CD4-positive, alpha-beta T cell (primary cell): Measurements from ENCODE around the gene RNF123. TPM values are rescaled to one million over a fixed set of nuclear protein-coding genes. Genes with fewer than 3 reads are reported as not detected.

Source experiments
- ATAC-seq: fragments of 200-7000 bp; cut with Tn5 transposase; one replicate; pipeline ENCODE4 v1.10.0; 2022; ENCODE audit warnings: mild to moderate bottlenecking; ENCODE audit not compliant: poor library complexity
- CTCF ChIA-PET: fragments of 350-600 bp; sonication (Branson Sonifier 250); formaldehyde crosslinking; loops from one replicate; lab custom pipeline; 2021; ENCODE audit warnings: antibody characterized with exemption, inconsistent platforms; lab: Charles Lee
- POLR2A ChIA-PET: fragments of 350-600 bp; sonication (Branson Sonifier 250); formaldehyde crosslinking; loops from one replicate; lab custom pipeline; 2021; ENCODE audit warnings: antibody characterized with exemption, inconsistent platforms; lab: Charles Lee
- DNase-seq, 14 experiments: peaks; one replicate each; pipeline ENCODE4 v3.0.0-alpha.2; 2013 to 2020; ENCODE audit warnings: mixed read lengths in 2 of 14
- H3K27ac ChIP-seq, 2 donors: one replicate each; pipeline versions ENCODE4 v1.5.1 to v1.7.0; 2013; ENCODE audit warnings: low read length in 2 of 2, low read depth in 1 of 2, mild to moderate bottlenecking in 1 of 2
- H3K27me3 ChIP-seq, 2 experiments: 1 replicate in 1 of 2; 2 replicates in 1 of 2; pipeline versions ENCODE4 v1.6.1 to v1.7.0; 2013; ENCODE audit warnings: low read length in 2 of 2, control low read depth in 1 of 2, mild to moderate bottlenecking in 1 of 2, moderate library complexity in 1 of 2; ENCODE audit not compliant: insufficient read depth in 2 of 2, control insufficient read depth in 1 of 2
- H3K36me3 ChIP-seq: one replicate; pipeline ENCODE4 v1.6.1; 2013; ENCODE audit warnings: low read length, control low read depth; ENCODE audit not compliant: insufficient read depth
- H3K4me1 ChIP-seq: one replicate; pipeline ENCODE4 v1.6.1; 2013; ENCODE audit warnings: low read length, control low read depth; ENCODE audit not compliant: insufficient read depth
- H3K4me3 ChIP-seq: one replicate; pipeline ENCODE4 v1.5.1; 2013; ENCODE audit warnings: mild to moderate bottlenecking, low read length, moderate library complexity
- H3K9me3 ChIP-seq, 2 experiments: 1 replicate in 1 of 2; 2 replicates in 1 of 2; pipeline versions ENCODE4 v1.6.1 to v1.7.0; 2013; ENCODE audit warnings: low read length in 2 of 2, mild to moderate bottlenecking in 2 of 2, control low read depth in 1 of 2, moderate library complexity in 1 of 2; ENCODE audit not compliant: control insufficient read depth in 1 of 2, insufficient read depth in 1 of 2
- H3K27ac Mint-ChIP-seq: one replicate; pipeline ENCODE4 v1.8.0; 2020; ENCODE audit warnings: mixed read lengths
- H3K27me3 Mint-ChIP-seq: one replicate; pipeline ENCODE4 v1.8.0; 2021; ENCODE audit warnings: mixed read lengths
- H3K36me3 Mint-ChIP-seq: one replicate; pipeline ENCODE4 v1.8.0; 2021; ENCODE audit warnings: low read depth, mixed read lengths
- H3K4me1 Mint-ChIP-seq: one replicate; pipeline ENCODE4 v1.8.0; 2021; ENCODE audit warnings: low read depth, mixed read lengths
- H3K4me3 Mint-ChIP-seq: one replicate; pipeline ENCODE4 v1.8.0; 2020; ENCODE audit warnings: mild to moderate bottlenecking, mixed read lengths
- H3K9me3 Mint-ChIP-seq: one replicate; pipeline ENCODE4 v1.8.0; 2020; ENCODE audit warnings: mixed read lengths
- intact Hi-C, 2 experiments: fragments of 100-400 bp; cut with DNase I in 1 of 2; cut with micrococcal nuclease in 1 of 2; formaldehyde crosslinking; loops; one replicate each; pipeline versions ENCODE4 v1.15.1 to v1.9.0; 2023 to 2025; cut with DNase I, micrococcal nuclease
- total RNA-seq, 174 experiments: library from RNA in 2 of 174; stranded (reverse) in 2 of 174; gene quantifications; one replicate each; pipeline ENCODE4 v1.2.3 and lab custom pipeline; 2021 to 2026
- TF ChIP-seq, protein P1 (sequence below): fragments of 200-600 bp; IDR thresholded peaks from one replicate; pipeline ENCODE4 v1.8.0; 2022; ENCODE audit warnings: antibody characterized with exemption, mild to moderate bottlenecking

Gene RNF123
- total RNA-seq, 2 experiments from 2014 or later = 28.8 to 29.7 TPM

DNA sequence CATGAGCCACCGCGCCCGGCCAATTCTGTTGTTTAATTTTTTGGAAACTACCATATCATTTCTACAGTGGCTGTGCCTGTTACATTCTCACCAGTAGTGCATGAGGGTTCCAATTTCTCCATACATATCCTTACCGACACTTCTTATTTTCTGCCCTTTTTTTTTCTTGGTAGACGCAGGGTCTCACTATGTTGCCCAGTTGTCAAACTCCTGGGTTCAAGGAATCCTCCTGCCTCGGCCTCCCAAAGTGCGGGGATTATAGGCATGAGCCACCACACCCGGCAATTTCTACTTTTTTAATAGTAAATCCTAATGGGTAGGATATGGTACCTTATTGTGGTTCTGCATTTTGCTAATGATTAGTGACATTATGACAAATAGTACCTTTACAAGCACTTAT lies 20.5 kb downstream of the RNF123 start:
- Mint-ChIP-seq H3K4me3 (no peak overlapping the region), H3K9me3 (no peaks in the 10 kb centered on the region), H3K36me3 (peaks cover 15% of the 10 kb centered on the region), H3K27me3 (no peaks in the 10 kb centered on the region), H3K27ac (no peak overlapping the region), H3K4me1 (no peaks in the 10 kb centered on the region)
- intact Hi-C loops = no loop called here
- peaks cover 12% of the 10 kb centered on the region for H3K4me1 ChIP-seq
- DNase-seq (no peak), ATAC-seq (no peak)
- no peak overlapping the region for H3K27ac ChIP-seq
- ChIA-PET POLR2A (no interaction called here), CTCF (no interaction called here)
- peaks cover 14% of the 10 kb centered on the region for H3K36me3 ChIP-seq
- no peaks in the 10 kb centered on the region for H3K27me3 ChIP-seq
- TF ChIP-seq, protein P1, sequence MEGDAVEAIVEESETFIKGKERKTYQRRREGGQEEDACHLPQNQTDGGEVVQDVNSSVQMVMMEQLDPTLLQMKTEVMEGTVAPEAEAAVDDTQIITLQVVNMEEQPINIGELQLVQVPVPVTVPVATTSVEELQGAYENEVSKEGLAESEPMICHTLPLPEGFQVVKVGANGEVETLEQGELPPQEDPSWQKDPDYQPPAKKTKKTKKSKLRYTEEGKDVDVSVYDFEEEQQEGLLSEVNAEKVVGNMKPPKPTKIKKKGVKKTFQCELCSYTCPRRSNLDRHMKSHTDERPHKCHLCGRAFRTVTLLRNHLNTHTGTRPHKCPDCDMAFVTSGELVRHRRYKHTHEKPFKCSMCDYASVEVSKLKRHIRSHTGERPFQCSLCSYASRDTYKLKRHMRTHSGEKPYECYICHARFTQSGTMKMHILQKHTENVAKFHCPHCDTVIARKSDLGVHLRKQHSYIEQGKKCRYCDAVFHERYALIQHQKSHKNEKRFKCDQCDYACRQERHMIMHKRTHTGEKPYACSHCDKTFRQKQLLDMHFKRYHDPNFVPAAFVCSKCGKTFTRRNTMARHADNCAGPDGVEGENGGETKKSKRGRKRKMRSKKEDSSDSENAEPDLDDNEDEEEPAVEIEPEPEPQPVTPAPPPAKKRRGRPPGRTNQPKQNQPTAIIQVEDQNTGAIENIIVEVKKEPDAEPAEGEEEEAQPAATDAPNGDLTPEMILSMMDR = no peak
- no peak overlapping the region for H3K4me3 ChIP-seq
- H3K9me3 ChIP-seq = no peaks in the 10 kb centered on the region

GRCh38 chr3:49711489-49711888 lies 22.1 kb downstream of the RNF123 start:
- Mint-ChIP-seq H3K9me3 (no peaks in the 10 kb centered on the region), H3K27me3 (no peaks in the 10 kb centered on the region), H3K36me3 (peaks cover 15% of the 10 kb centered on the region), H3K27ac (peak overlapping the region; percentile 35), H3K4me1 (no peaks in the 10 kb centered on the region), H3K4me3 (no peak overlapping the region)
- ChIA-PET CTCF (no interaction called here), POLR2A (no interaction called here)
- intact Hi-C loops = no loop called here
- Histone ChIP-seq H3K27ac (no peak overlapping the region), H3K27me3 (no peaks in the 10 kb centered on the region), H3K4me1 (peaks cover 12% of the 10 kb centered on the region), H3K36me3 (peaks cover 16% of the 10 kb centered on the region), H3K9me3 (no peaks in the 10 kb centered on the region), H3K4me3 (no peak overlapping the region)
- TF ChIP-seq, protein P1 = no peak
- ATAC-seq = no peak
- DNase-seq = no peak

GRCh38 chr3:49712166-49712565 lies 22.8 kb downstream of the RNF123 start:
- Mint-ChIP-seq H3K4me3 (no peak overlapping the region), H3K36me3 (peaks cover 9% of the 10 kb centered on the region), H3K27me3 (no peaks in the 10 kb centered on the region), H3K4me1 (no peaks in the 10 kb centered on the region), H3K27ac (no peak overlapping the region), H3K9me3 (no peaks in the 10 kb centered on the region)
- ChIA-PET CTCF (no interaction called here), POLR2A (no interaction called here)
- TF ChIP-seq, protein P1 = no peak
- H3K4me3 ChIP-seq = no peak overlapping the region
- no peak overlapping the region for H3K27ac ChIP-seq
- H3K4me1 ChIP-seq = peaks cover 12% of the 10 kb centered on the region
- intact Hi-C loops = no loop called here
- peaks cover 21% of the 10 kb centered on the region for H3K36me3 ChIP-seq
- DNase-seq (no peak), ATAC-seq (no peak)
- H3K9me3 ChIP-seq = no peaks in the 10 kb centered on the region
- H3K27me3 ChIP-seq = no peaks in the 10 kb centered on the region
